Glutamatergic neuron (in vitro differentiated cells): ENCODE measurements around the gene ACOT13. TPM values are rescaled to one million over a fixed set of nuclear protein-coding genes. Genes with fewer than 3 reads are reported as not detected.
"Not testable (repeated sequence)": the region's sequence is repeated elsewhere in the genome, so short reads cannot be mapped to it uniquely, and the experiment has no call there.

Experiments
- DNase-seq: peaks from one replicate; pipeline ENCODE4 v3.0.0; 2022
- H3K27ac Mint-ChIP-seq: one replicate; pipeline ENCODE4 v1.8.0; 2020; ENCODE audit warnings: mild to moderate bottlenecking, mixed read lengths, inconsistent platforms; ENCODE audit not compliant: unreplicated experiment
- H3K27me3 Mint-ChIP-seq: one replicate; pipeline ENCODE4 v1.8.0; 2020; ENCODE audit warnings: mild to moderate bottlenecking, moderate library complexity, mixed read lengths, inconsistent platforms; ENCODE audit not compliant: unreplicated experiment
- H3K36me3 Mint-ChIP-seq: one replicate; pipeline ENCODE4 v1.8.0; 2020; ENCODE audit warnings: mild to moderate bottlenecking, mixed read lengths, inconsistent platforms; ENCODE audit not compliant: unreplicated experiment
- H3K4me1 Mint-ChIP-seq: one replicate; pipeline ENCODE4 v1.8.0; 2020; ENCODE audit warnings: mild to moderate bottlenecking, low read depth, mixed read lengths, inconsistent platforms; ENCODE audit not compliant: unreplicated experiment
- H3K4me3 Mint-ChIP-seq: one replicate; pipeline ENCODE4 v1.8.0; 2020; ENCODE audit warnings: mild to moderate bottlenecking, mixed read lengths, inconsistent platforms; ENCODE audit not compliant: unreplicated experiment
- H3K9me3 Mint-ChIP-seq: one replicate; pipeline ENCODE4 v1.8.0; 2020; ENCODE audit warnings: mild to moderate bottlenecking, moderate library complexity, mixed read lengths, inconsistent platforms; ENCODE audit not compliant: unreplicated experiment
- total RNA-seq: library from RNA; stranded (reverse); fragmentation: NEBNext Ultra II Directional; extraction: Animal tissue kit (Norgen Biotek cat#: 25700); gene quantifications from one replicate; pipeline ENCODE4 v1.2.1, GENCODE V29; 2021; ENCODE audit not compliant: unreplicated experiment
- TF ChIP-seq, protein P1 (sequence below): fragments of 200-600 bp; sonication (generic); IDR thresholded peaks from one replicate; pipeline ENCODE4 v1.5.0; 2021; ENCODE audit not compliant: partially characterized antibody, unreplicated experiment

The ACOT13 gene
- total RNA-seq, 1 donor from 2014 or later: 25.3 TPM

DNA sequence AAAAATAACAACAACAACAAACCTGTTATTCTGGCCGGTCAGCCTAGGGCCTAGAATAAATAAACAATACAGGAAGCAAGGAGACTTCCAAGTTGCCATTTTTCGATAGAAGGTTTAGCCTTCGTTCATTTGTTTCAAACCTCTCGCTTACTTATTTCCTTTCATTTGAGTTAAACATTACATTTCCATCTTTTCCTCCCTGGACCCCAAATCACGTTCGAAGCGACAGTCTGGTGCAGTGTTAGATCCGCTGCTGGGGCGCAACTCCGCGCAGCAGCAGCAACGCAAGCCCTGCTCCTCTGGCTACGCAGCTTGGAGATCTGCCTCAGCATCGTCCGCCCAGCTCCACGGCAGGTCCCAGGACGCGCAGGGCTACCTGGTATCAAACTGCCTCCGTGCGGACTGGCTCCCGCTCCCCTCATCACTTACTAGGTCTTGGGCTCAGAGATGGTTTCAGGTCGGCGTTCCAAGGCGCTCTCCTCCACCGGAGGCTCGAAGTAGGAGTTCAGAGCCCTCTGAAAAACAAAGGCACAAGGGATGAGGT, 708 bp upstream of the ACOT13 start:
- peak overlapping the region; percentile 89 for H3K27ac Mint-ChIP-seq
- H3K4me3 Mint-ChIP-seq: peak overlapping the region; percentile 98
- H3K4me1 Mint-ChIP-seq: peaks cover 36% of the 10 kb centered on the region
- TF ChIP-seq, protein P1, sequence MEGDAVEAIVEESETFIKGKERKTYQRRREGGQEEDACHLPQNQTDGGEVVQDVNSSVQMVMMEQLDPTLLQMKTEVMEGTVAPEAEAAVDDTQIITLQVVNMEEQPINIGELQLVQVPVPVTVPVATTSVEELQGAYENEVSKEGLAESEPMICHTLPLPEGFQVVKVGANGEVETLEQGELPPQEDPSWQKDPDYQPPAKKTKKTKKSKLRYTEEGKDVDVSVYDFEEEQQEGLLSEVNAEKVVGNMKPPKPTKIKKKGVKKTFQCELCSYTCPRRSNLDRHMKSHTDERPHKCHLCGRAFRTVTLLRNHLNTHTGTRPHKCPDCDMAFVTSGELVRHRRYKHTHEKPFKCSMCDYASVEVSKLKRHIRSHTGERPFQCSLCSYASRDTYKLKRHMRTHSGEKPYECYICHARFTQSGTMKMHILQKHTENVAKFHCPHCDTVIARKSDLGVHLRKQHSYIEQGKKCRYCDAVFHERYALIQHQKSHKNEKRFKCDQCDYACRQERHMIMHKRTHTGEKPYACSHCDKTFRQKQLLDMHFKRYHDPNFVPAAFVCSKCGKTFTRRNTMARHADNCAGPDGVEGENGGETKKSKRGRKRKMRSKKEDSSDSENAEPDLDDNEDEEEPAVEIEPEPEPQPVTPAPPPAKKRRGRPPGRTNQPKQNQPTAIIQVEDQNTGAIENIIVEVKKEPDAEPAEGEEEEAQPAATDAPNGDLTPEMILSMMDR: no peak
- H3K9me3 Mint-ChIP-seq: peaks cover 16% of the 10 kb centered on the region
- DNase-seq: peak; percentile 66
- peaks cover 7% of the 10 kb centered on the region for H3K27me3 Mint-ChIP-seq
- peaks cover 16% of the 10 kb centered on the region for H3K36me3 Mint-ChIP-seq

DNA sequence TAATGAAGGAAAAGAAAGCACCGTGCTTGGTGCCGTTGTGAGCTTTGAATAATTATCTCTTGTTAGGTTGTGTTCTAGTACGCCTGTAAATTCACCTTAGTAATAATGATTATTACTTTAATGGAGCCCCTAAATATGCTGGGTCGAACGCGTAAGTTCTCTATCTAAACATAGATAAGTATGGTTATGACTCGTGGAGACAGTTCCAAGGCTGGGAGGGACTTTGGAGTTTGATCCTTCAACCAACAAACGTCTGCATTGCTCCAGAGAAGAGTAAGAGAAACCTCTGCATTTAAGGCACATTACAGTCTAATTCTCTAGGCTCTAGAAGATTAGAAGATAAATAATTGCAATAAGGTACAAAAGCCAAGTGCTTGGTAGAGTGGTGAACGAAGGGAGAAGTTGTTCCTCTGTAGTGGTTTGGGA, 514 bp downstream of the ACOT13 start:
- peaks cover 7% of the 10 kb centered on the region for H3K27me3 Mint-ChIP-seq
- peak overlapping the region; percentile 89 for H3K27ac Mint-ChIP-seq
- H3K4me3 Mint-ChIP-seq: peak overlapping the region; percentile 98
- no peak for DNase-seq
- TF ChIP-seq, protein P1: no peak
- H3K4me1 Mint-ChIP-seq: peaks cover 32% of the 10 kb centered on the region
- peaks cover 16% of the 10 kb centered on the region for H3K36me3 Mint-ChIP-seq
- H3K9me3 Mint-ChIP-seq: peaks cover 18% of the 10 kb centered on the region

DNA sequence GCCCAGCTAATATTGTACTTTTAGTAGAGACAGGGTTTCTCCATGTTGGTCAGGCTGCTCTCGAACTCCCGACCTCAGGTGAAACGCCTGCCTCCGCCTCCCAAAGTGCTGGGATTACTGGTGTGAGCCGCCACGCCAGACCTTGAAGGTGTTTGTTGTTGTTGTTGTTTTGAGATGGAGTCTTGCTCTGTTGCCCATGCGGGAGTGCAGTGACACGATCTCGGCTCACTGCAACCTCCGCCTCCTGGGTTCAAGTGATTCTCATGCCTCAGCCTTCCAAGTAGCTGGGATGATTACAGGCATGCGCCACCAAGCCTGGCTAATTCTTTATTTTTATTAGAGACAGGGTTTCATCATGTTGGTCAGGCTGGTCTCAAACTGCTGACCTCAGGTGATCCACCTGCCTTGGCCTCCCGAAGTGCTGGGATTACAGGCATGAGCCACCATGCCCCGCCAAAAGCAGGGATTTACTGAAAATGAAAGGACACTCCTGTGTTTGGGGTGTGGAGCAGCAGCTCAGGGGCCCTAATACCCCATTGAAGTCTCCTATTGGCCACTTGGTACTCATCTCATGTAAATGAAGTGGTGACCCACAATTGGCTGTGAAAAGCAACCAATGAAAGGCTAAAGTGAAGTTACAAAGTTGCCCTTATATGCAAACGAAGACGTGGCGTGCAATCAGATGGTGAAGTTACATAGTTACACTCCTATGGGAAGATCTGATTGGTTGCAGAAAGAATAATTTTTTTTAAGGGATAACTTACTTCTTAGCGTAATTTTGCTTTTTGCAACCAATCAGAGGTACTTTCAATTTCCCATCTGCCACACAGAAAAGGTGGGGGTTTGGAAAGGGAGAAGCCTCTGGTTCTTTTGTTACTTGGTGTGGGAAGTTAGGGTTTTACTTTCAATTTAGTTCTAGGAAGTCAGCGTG, 1.5 kb downstream of the ACOT13 start:
- peaks cover 16% of the 10 kb centered on the region for H3K9me3 Mint-ChIP-seq
- peak overlapping the region; percentile 11 for H3K4me3 Mint-ChIP-seq
- not testable (repeated sequence) for H3K27ac Mint-ChIP-seq, H3K27me3 Mint-ChIP-seq, DNase-seq
- H3K4me1 Mint-ChIP-seq: peaks cover 23% of the 10 kb centered on the region
- peaks cover 22% of the 10 kb centered on the region for H3K36me3 Mint-ChIP-seq

DNA sequence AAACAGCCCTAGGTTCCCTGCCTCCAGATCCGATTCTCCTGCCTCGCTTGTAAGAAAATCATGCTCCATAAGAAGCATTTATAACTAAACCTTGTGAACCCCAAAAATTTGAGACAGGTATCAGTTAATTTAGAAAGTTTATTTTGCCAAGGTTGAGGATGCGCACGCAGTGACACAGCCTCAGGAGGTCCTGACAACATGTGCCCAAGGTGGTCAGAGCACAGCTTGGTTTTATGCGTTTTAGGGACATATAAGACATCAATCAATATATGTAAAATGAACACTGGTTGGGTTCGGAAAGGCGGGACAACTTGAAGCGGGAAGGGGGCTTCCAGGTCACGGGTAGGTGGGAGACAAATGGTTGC, 2.1 kb downstream of the ACOT13 start:
- Mint-ChIP-seq H3K27me3 (peaks cover 7% of the 10 kb centered on the region), H3K4me1 (peaks cover 17% of the 10 kb centered on the region), H3K27ac (no peak overlapping the region), H3K36me3 (peaks cover 22% of the 10 kb centered on the region), H3K4me3 (no peak overlapping the region), H3K9me3 (peaks cover 16% of the 10 kb centered on the region)
- TF ChIP-seq, protein P1: no peak
- DNase-seq: no peak

DNA sequence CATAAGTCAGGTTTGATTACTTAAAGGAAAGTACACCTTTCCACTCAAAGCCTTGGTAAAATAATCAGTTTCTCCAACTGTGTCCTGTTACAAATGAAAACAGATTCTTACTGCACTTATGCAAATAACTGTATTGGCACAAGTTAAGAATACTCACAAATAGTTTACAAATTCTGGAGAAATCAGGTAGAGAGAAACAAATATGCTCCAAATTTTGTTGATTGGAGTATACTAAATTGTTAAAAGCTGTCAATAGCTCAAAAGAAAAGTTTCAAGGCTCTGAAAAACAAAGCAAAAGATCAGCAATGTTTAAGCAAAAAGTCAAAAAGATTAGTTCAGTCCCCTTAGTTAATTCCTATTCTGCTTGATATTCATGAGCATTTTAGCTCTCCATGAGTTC, 3.6 kb downstream of the ACOT13 start:
- H3K27ac Mint-ChIP-seq, H3K4me3 Mint-ChIP-seq: not testable (repeated sequence)
- peaks cover 22% of the 10 kb centered on the region for H3K36me3 Mint-ChIP-seq

DNA sequence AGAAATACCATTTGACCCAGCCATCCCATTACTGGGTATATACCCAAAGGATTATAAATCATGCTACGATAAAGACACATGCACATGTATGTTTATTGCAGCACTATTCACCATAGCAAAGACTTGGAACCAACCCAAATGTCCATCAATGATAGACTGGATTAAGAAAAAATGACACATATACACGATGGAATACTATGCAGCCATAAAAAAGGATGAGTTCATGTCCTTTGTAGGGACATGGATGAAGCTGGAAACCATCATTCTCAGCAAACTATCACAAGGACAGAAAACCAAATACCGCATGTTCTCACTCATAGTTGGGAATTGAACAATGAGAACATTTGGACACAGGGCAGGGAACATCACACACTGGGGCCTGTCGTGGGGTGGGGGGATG, 4.2 kb downstream of the ACOT13 start:
- Mint-ChIP-seq H3K9me3 (peaks cover 19% of the 10 kb centered on the region), H3K36me3 (peaks cover 22% of the 10 kb centered on the region)
- not testable (repeated sequence) for H3K4me1 Mint-ChIP-seq, H3K27me3 Mint-ChIP-seq, H3K4me3 Mint-ChIP-seq, H3K27ac Mint-ChIP-seq, DNase-seq

More for the DNA sequence above, 3.6 kb downstream of the ACOT13 start:
- not testable (repeated sequence) for DNase-seq, H3K27me3 Mint-ChIP-seq, H3K4me1 Mint-ChIP-seq
- peaks cover 17% of the 10 kb centered on the region for H3K9me3 Mint-ChIP-seq
